ENCODE measurements around the gene SNRPN.

Gene SNRPN

DNA sequence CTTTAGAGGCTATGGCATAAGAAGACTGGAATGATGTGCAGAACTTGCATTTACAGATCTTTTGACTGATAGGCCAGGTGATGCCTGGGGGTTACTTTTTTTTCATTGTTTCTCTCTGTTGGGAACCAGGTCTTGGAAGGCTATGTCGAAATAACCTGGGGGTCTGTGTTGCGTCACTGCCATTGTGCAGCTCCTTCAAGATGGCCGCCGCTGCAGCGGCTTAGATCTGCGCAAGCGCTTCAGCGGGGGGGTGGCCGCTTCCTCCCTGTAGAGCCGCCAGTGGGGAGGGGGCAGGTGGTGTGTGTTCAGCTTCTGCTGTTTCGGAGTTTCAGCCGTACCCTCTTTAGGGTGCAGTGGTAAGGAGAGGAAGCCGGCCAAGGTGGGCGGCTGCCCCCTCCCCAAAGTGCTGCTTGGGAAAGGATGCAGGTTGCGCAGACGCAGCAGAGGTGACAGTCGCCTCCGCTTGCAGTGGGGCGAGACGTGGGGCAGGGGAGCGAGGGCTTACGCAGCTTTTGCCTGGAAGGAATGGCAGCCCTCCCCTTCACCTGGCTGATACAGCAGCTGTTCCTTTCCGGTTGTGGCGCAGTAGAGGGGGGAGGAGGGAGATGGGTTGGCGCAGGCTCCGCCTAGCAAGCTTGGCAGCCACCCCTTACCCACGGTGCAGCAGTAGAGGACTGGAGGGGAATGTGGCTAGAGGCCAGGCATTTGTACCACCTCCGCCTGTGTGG, 1.5 kb downstream of the SNRPN start:
- Histone ChIP-seq H4K91ac (ENCODE audit: low read depth, low read length, poor library complexity) (no peak overlapping the region), H2BK15ac (ENCODE audit: low read length) (no peak overlapping the region)

DNA sequence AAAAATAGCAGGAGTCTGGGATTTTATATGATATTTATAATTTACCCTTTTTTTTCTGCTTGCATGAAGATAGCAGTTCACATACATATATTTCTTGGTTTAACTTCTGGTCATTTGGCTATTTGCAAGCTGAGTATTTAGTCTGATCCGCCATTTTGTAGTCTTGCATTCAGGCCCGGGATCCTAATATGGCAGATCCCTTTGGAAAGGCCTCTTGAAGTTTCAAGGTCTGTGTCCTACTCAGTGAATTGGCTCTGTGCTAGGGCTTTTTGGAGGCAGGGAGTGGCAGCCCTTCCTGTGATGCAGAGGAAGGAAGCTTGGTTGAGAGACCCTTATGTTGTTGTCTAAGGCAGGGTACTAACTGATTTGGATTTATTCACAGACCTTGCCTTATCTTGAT, 2.9 kb downstream of the SNRPN start:
- Histone ChIP-seq H3K23ac (ENCODE audit: low read depth, low read length, poor library complexity) (no peak overlapping the region), H2BK15ac (ENCODE audit: low read length) (no peak overlapping the region), H3K9ac (ENCODE audit: low read depth, low read length, poor library complexity) (no peak overlapping the region), H3K27me3 (ENCODE audit: control insufficient read depth in 3 of 3, insufficient read depth in 3 of 3, low read depth in 1 of 3, low read length in 3 of 3) (no peaks in the 10 kb centered on the region), H3K18ac (ENCODE audit: low read length) (no peak overlapping the region), H3K36me3 (replicated peaks in 1 of 2; ENCODE audit: control insufficient read depth in 2 of 2, insufficient read depth in 2 of 2, low read length in 2 of 2) (peaks cover 0 to 36% of the 10 kb centered on the region in 2 donors), H3K4me2 (ENCODE audit: insufficient read depth, low read length, poor library complexity, severe bottlenecking) (peak overlapping the region; percentile 21), H2AK5ac (ENCODE audit: low read depth, low read length) (no peak overlapping the region), H2BK5ac (ENCODE audit: low read length) (no peak overlapping the region), H4K8ac (ENCODE audit: low read depth, low read length) (no peak overlapping the region), H2AFZ (ENCODE audit: low read length) (no peak overlapping the region), H2BK120ac (ENCODE audit: low read depth, low read length) (no peak overlapping the region), H3K4me1 (ENCODE audit: control insufficient read depth in 2 of 2, insufficient read depth in 1 of 2, low read depth in 1 of 2, low read length in 2 of 2) (peaks cover 0 to 2% of the 10 kb centered on the region in 2 donors), H3K4me3 (ENCODE audit: low read length in 2 of 2) (peak overlapping the region; percentile 60 to 94), H3K79me1 (ENCODE audit: low read depth, low read length) (peaks cover 2% of the 10 kb centered on the region), H4K91ac (ENCODE audit: low read depth, low read length, poor library complexity) (no peak overlapping the region), H3K14ac (ENCODE audit: low read length) (no peak overlapping the region), H3K9me3 (replicated peaks in 1 of 2; ENCODE audit: control insufficient read depth in 2 of 2, insufficient read depth in 1 of 2, low read depth in 1 of 2, low read length in 2 of 2) (peaks cover 2 to 36% of the 10 kb centered on the region in 2 donors), H2BK12ac (ENCODE audit: low read length) (no peak overlapping the region), H3K4ac (ENCODE audit: low read length) (no peak overlapping the region), H3K27ac (replicated peaks; ENCODE audit: low read length) (no peak overlapping the region)
- DNase-seq (ENCODE audit: low spot score): no peak
- no CpG with 5 or more reads among the region's 2 CpGs for WGBS, 2 donors (ENCODE audit: extremely low coverage in 2 of 2, insufficient read length in 2 of 2, insufficient replicate concordance in 1 of 2)

More for the DNA sequence above, 1.5 kb downstream of the SNRPN start:
- H3K4me1 ChIP-seq (ENCODE audit: control insufficient read depth in 2 of 2, insufficient read depth in 1 of 2, low read depth in 1 of 2, low read length in 2 of 2): peaks cover 0 to 2% of the 10 kb centered on the region in 2 donors
- peak overlapping the region; percentile 43 for H3K4me2 ChIP-seq (ENCODE audit: insufficient read depth, low read length, poor library complexity, severe bottlenecking)
- H2BK120ac ChIP-seq (ENCODE audit: low read depth, low read length): no peak overlapping the region
- H3K4me3 ChIP-seq (ENCODE audit: low read length in 2 of 2): peak overlapping the region; percentile 94
- WGBS, 2 donors (ENCODE audit: extremely low coverage in 2 of 2, insufficient read length in 2 of 2, insufficient replicate concordance in 1 of 2): no CpG with 5 or more reads among the region's 28 CpGs
- H3K18ac ChIP-seq (ENCODE audit: low read length): peak overlapping the region; percentile 69
- no peak overlapping the region for H3K4ac ChIP-seq (ENCODE audit: low read length)
- H2BK12ac ChIP-seq (ENCODE audit: low read length): no peak overlapping the region
- H3K27me3 ChIP-seq (ENCODE audit: control insufficient read depth in 3 of 3, insufficient read depth in 3 of 3, low read depth in 1 of 3, low read length in 3 of 3): no peaks in the 10 kb centered on the region
- H4K8ac ChIP-seq (ENCODE audit: low read depth, low read length): no peak overlapping the region
- H3K79me1 ChIP-seq (ENCODE audit: low read depth, low read length): peaks cover 2% of the 10 kb centered on the region
- peak overlapping the region; percentile 69 for H2AFZ ChIP-seq (ENCODE audit: low read length)
- peak overlapping the region; percentile 85 for H3K9ac ChIP-seq (ENCODE audit: low read depth, low read length, poor library complexity)
- peak overlapping the region; percentile 48 for H2BK5ac ChIP-seq (ENCODE audit: low read length)
- peaks cover 2 to 29% of the 10 kb centered on the region in 2 donors for H3K9me3 ChIP-seq (replicated peaks in 1 of 2; ENCODE audit: control insufficient read depth in 2 of 2, insufficient read depth in 1 of 2, low read depth in 1 of 2, low read length in 2 of 2)
- peak; percentile 67 for DNase-seq (ENCODE audit: low spot score)
- peak overlapping the region; percentile 97 for H3K27ac ChIP-seq (replicated peaks; ENCODE audit: low read length)
- H2AK5ac ChIP-seq (ENCODE audit: low read depth, low read length): peak overlapping the region; percentile 91
- H3K36me3 ChIP-seq (replicated peaks in 1 of 2; ENCODE audit: control insufficient read depth in 2 of 2, insufficient read depth in 2 of 2, low read length in 2 of 2): peaks cover 0 to 27% of the 10 kb centered on the region in 2 donors
- peak overlapping the region; percentile 64 for H3K14ac ChIP-seq (ENCODE audit: low read length)
- peak overlapping the region; percentile 22 for H3K23ac ChIP-seq (ENCODE audit: low read depth, low read length, poor library complexity)

DNA sequence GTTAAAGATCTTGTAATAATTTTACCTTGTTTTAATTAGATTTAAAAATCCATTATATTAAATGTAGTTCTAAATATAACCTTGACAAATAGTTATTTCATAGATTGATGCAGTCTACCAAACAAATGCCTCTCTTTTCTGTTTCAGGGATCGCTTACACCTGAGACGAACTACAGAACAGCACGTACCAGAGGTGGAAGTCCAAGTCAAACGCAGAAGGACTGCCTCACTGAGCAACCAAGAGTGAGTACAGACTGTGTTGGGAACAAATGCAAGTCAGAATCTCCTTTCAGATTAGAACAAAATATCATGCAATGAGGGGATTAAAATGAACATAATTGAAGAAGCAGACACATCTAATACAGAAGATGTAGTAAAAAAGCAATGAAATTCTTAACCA, 7.2 kb downstream of the SNRPN start:
- Histone ChIP-seq H3K4me2 (ENCODE audit: insufficient read depth, low read length, poor library complexity, severe bottlenecking) (no peak overlapping the region), H3K9me3 (replicated peaks in 1 of 2; ENCODE audit: control insufficient read depth in 2 of 2, insufficient read depth in 1 of 2, low read depth in 1 of 2, low read length in 2 of 2) (peaks cover 4 to 44% of the 10 kb centered on the region in 2 donors), H4K91ac (ENCODE audit: low read depth, low read length, poor library complexity) (no peak overlapping the region), H2AK5ac (ENCODE audit: low read depth, low read length) (no peak overlapping the region), H3K36me3 (replicated peaks in 1 of 2; ENCODE audit: control insufficient read depth in 2 of 2, insufficient read depth in 2 of 2, low read length in 2 of 2) (peaks cover 9 to 78% of the 10 kb centered on the region in 2 donors), H2AFZ (ENCODE audit: low read length) (no peak overlapping the region), H3K4ac (ENCODE audit: low read length) (no peak overlapping the region), H3K79me1 (ENCODE audit: low read depth, low read length) (no peaks in the 10 kb centered on the region), H3K4me3 (ENCODE audit: low read length in 2 of 2) (no peak overlapping the region), H2BK120ac (ENCODE audit: low read depth, low read length) (no peak overlapping the region), H3K27ac (replicated peaks; ENCODE audit: low read length) (no peak overlapping the region), H3K27me3 (ENCODE audit: control insufficient read depth in 3 of 3, insufficient read depth in 3 of 3, low read depth in 1 of 3, low read length in 3 of 3) (no peaks in the 10 kb centered on the region), H3K14ac (ENCODE audit: low read length) (no peak overlapping the region), H2BK15ac (ENCODE audit: low read length) (no peak overlapping the region), H2BK12ac (ENCODE audit: low read length) (no peak overlapping the region), H3K18ac (ENCODE audit: low read length) (no peak overlapping the region), H2BK5ac (ENCODE audit: low read length) (no peak overlapping the region), H3K4me1 (ENCODE audit: control insufficient read depth in 2 of 2, insufficient read depth in 1 of 2, low read depth in 1 of 2, low read length in 2 of 2) (peaks cover 0 to 2% of the 10 kb centered on the region in 2 donors), H3K9ac (ENCODE audit: low read depth, low read length, poor library complexity) (no peak overlapping the region), H3K23ac (ENCODE audit: low read depth, low read length, poor library complexity) (no peak overlapping the region), H4K8ac (ENCODE audit: low read depth, low read length) (no peak overlapping the region)
- no peak for DNase-seq (ENCODE audit: low spot score)
- no CpG with 5 or more reads among the region's 4 CpGs for WGBS, 2 donors (ENCODE audit: extremely low coverage in 2 of 2, insufficient read length in 2 of 2, insufficient replicate concordance in 1 of 2)

GRCh38 chr15:24962880-24963279, 8.1 kb downstream of the SNRPN start:
- Histone ChIP-seq H4K8ac (ENCODE audit: low read depth, low read length) (no peak overlapping the region), H2BK5ac (ENCODE audit: low read length) (no peak overlapping the region), H3K4me1 (ENCODE audit: control insufficient read depth in 2 of 2, insufficient read depth in 1 of 2, low read depth in 1 of 2, low read length in 2 of 2) (peaks cover 0 to under 1% of the 10 kb centered on the region in 2 donors), H2BK120ac (ENCODE audit: low read depth, low read length) (no peak overlapping the region), H2BK15ac (ENCODE audit: low read length) (no peak overlapping the region), H3K4ac (ENCODE audit: low read length) (no peak overlapping the region), H3K79me1 (ENCODE audit: low read depth, low read length) (no peaks in the 10 kb centered on the region), H2AFZ (ENCODE audit: low read length) (no peak overlapping the region), H2AK5ac (ENCODE audit: low read depth, low read length) (no peak overlapping the region), H3K9ac (ENCODE audit: low read depth, low read length, poor library complexity) (no peak overlapping the region), H2BK12ac (ENCODE audit: low read length) (no peak overlapping the region), H3K4me3 (ENCODE audit: low read length in 2 of 2) (no peak overlapping the region), H3K23ac (ENCODE audit: low read depth, low read length, poor library complexity) (no peak overlapping the region), H3K27ac (replicated peaks; ENCODE audit: low read length) (no peak overlapping the region), H3K36me3 (replicated peaks in 1 of 2; ENCODE audit: control insufficient read depth in 2 of 2, insufficient read depth in 2 of 2, low read length in 2 of 2) (peaks cover 11 to 85% of the 10 kb centered on the region in 2 donors), H3K14ac (ENCODE audit: low read length) (no peak overlapping the region), H3K18ac (ENCODE audit: low read length) (no peak overlapping the region), H4K91ac (ENCODE audit: low read depth, low read length, poor library complexity) (no peak overlapping the region), H3K9me3 (replicated peaks in 1 of 2; ENCODE audit: control insufficient read depth in 2 of 2, insufficient read depth in 1 of 2, low read depth in 1 of 2, low read length in 2 of 2) (peaks cover 4 to 44% of the 10 kb centered on the region in 2 donors), H3K27me3 (ENCODE audit: control insufficient read depth in 3 of 3, insufficient read depth in 3 of 3, low read depth in 1 of 3, low read length in 3 of 3) (no peaks in the 10 kb centered on the region), H3K4me2 (ENCODE audit: insufficient read depth, low read length, poor library complexity, severe bottlenecking) (no peak overlapping the region)
- no peak for DNase-seq (ENCODE audit: low spot score)
- no CpG with 5 or more reads among the region's 4 CpGs for WGBS, 2 donors (ENCODE audit: extremely low coverage in 2 of 2, insufficient read length in 2 of 2, insufficient replicate concordance in 1 of 2)

Measured in neuronal stem cell (in vitro differentiated cells).